Ovary (tissue), 9 donors: Measurements from ENCODE around the gene USP17L27. TPM values are rescaled to one million over a fixed set of nuclear protein-coding genes. Genes with fewer than 3 reads are reported as not detected.
"Not testable (repeated sequence)": the region's sequence is repeated elsewhere in the genome, so short reads cannot be mapped to it uniquely, and the experiment has no call there.

ENCODE experiments used
- DNase-seq, 5 donors: peaks; one replicate each; pipeline ENCODE4 v3.0.0-alpha.2; 2019 to 2020
- H3K27ac ChIP-seq, 2 donors: fragments of 200-600 bp; one replicate each; pipeline versions ENCODE4 v1.5.1 to v1.8.0; 2019 to 2022
- H3K27me3 ChIP-seq: fragments of 200-600 bp; one replicate; pipeline ENCODE4 v1.8.0; 2022
- H3K36me3 ChIP-seq: fragments of 200-600 bp; sonication (generic); one replicate; pipeline ENCODE4 v1.5.1; 2019
- H3K4me1 ChIP-seq: one replicate; pipeline ENCODE4 v1.8.1; 2013; ENCODE audit warnings: mild to moderate bottlenecking, moderate library complexity; ENCODE audit not compliant: insufficient read depth
- H3K4me3 ChIP-seq: fragments of 200-600 bp; sonication (generic); one replicate; pipeline ENCODE4 v1.5.1; 2017
- H3K9me3 ChIP-seq, 2 donors: fragments of 200-600 bp in 1 of 2; sonication (generic) in 1 of 2; one replicate each; pipeline versions ENCODE4 v1.5.1 to v1.8.1; 2013 to 2019; ENCODE audit warnings: mild to moderate bottlenecking in 1 of 2, moderate library complexity in 1 of 2
- CTCF ChIP-seq, 3 donors: fragments of 450-650 bp in 2 of 3; fragments of 200-600 bp in 1 of 3; IDR thresholded peaks; one replicate each; pipeline versions ENCODE4 v1.5.1 to v1.8.0; 2016 to 2022; ENCODE audit warnings: antibody characterized with exemption in 3 of 3, mild to moderate bottlenecking in 1 of 3
- EP300 ChIP-seq: sonication (generic); formaldehyde crosslinking; IDR thresholded peaks from one replicate; pipeline ENCODE4 v1.6.1; 2017; ENCODE audit warnings: antibody characterized with exemption
- POLR2A ChIP-seq: fragments of 450-650 bp; IDR thresholded peaks from one replicate; pipeline ENCODE4 v1.6.1; 2017; ENCODE audit warnings: antibody characterized with exemption, mild to moderate bottlenecking, moderate library complexity
- whole genome bisulfite sequencing, 3 donors: extraction: QIAGEN DNeasy Blood & Tissue Kit in 1 of 3; methylation state at CpG; one replicate each; pipeline versions ENCODE4 v1.1.5 to v1.1.7; 2013 to 2017; 5-methylcytosine and 5-hydroxymethylcytosine counted together
- intact Hi-C, 4 donors: fragments of 100-400 bp; cut with DNase I; formaldehyde crosslinking; loops; one replicate each; pipeline versions ENCODE4 v1.11.0 to v1.15.1; 2022 to 2023
- polyA plus RNA-seq, 2 donors: library from polyadenylated mRNA; stranded (reverse); fragments of 200-250 nt in 1 of 2; fragments of 350-450 nt in 1 of 2; fragmentation: Illumina TruSeq in 1 of 2; extraction: RNeasy Lipid Tissue Mini Kit (QIAGEN cat#74804) in 1 of 2; gene quantifications; one replicate each; pipeline ENCODE4 v1.2.3, GENCODE V29; 2013 to 2014
- total RNA-seq, 7 donors: library from RNA; depleted of rRNA in 2 of 7; stranded (reverse); fragments of >200 nt in 2 of 7; fragmentation: NEBNext Ultra II Directional in 3 of 7; extraction: Animal tissue kit (Norgen Biotek cat#: 25700) in 3 of 7; gene quantifications; one replicate each; pipeline versions ENCODE4 v1.1.0 to v1.2.4, GENCODE V29; 2016 to 2023
- donor health status: DM: no; HTN: no; CAD: no; lungs with moderate emphysema.
- donor health status: DM: no; HTN: no; CAD: no.
- donor health status: Bipolar disorder and iron deficiency.
- donor health status: DM: yes; HTN: yes; CAD: no.
- donor health status: DM: no; HTN: no; CAD: no.
- donor health status: DM: yes; HTN: yes; CAD: no.

USP17L27 gene
- total and polyA plus RNA-seq, 9 donors = not detected

GRCh38 chr4:9384126-9384525 is 40.2 kb downstream of the USP17L27 start:
- Histone ChIP-seq H3K9me3 (no peaks in the 10 kb centered on the region), H3K4me3 (no peak overlapping the region), H3K27me3 (no peaks in the 10 kb centered on the region), H3K36me3 (no peaks in the 10 kb centered on the region), H3K27ac (no peak overlapping the region), H3K4me1 (no peaks in the 10 kb centered on the region)
- no peak for DNase-seq
- intact Hi-C loops = no loop called here
- TF ChIP-seq EP300 = no peak
- no peak for TF ChIP-seq POLR2A
- no peak for TF ChIP-seq CTCF (IDR thresholded peaks at IDR 0.05)
- 71 to 82% (median 76%) methylated on average over 1 of the region's 1 CpG for WGBS, 3 donors

GRCh38 chr4:9389001-9389400 is 45.1 kb downstream of the USP17L27 start:
- WGBS, 3 donors = 43 to 54% (median 47%) methylated on average over 2 of the region's 2 CpGs
- H3K4me1 ChIP-seq, H3K27me3 ChIP-seq, DNase-seq, intact Hi-C loops, H3K27ac ChIP-seq, H3K9me3 ChIP-seq, H3K4me3 ChIP-seq, H3K36me3 ChIP-seq: not testable (repeated sequence)

Other genes starting within 250 kb of the USP17L27 start
- gene FAM90A26, start 173.7 kb upstream of the USP17L27 start, total RNA-seq = not detected
- not detected for gene FAM90A26, start 173.7 kb upstream of the USP17L27 start, polyA plus RNA-seq
- not detected for gene USP17L10, start 133.5 kb upstream of the USP17L27 start, total RNA-seq
- not detected for gene USP17L10, start 133.5 kb upstream of the USP17L27 start, polyA plus RNA-seq
- gene USP17L11, start 128.7 kb upstream of the USP17L27 start, total RNA-seq = under 1 TPM in 2 of 7 donors, not detected in 5; 0.15 TPM
- gene USP17L11, start 128.7 kb upstream of the USP17L27 start, polyA plus RNA-seq = not detected
- not detected for gene USP17L12, start 124.0 kb upstream of the USP17L27 start, total RNA-seq
- not detected for gene USP17L12, start 124.0 kb upstream of the USP17L27 start, polyA plus RNA-seq
- gene USP17L13, start 119.3 kb upstream of the USP17L27 start, total RNA-seq = not detected
- gene USP17L13, start 119.3 kb upstream of the USP17L27 start, polyA plus RNA-seq = not detected
- not detected for gene USP17L15, start 109.8 kb upstream of the USP17L27 start, total RNA-seq
- gene USP17L15, start 109.8 kb upstream of the USP17L27 start, polyA plus RNA-seq = not detected
- gene USP17L17, start 100.3 kb upstream of the USP17L27 start, total RNA-seq = under 1 TPM in 2 of 7 donors, not detected in 5; 0.15 TPM
- not detected for gene USP17L17, start 100.3 kb upstream of the USP17L27 start, polyA plus RNA-seq
- not detected for gene USP17L18, start 95.5 kb upstream of the USP17L27 start, total RNA-seq
- gene USP17L18, start 95.5 kb upstream of the USP17L27 start, polyA plus RNA-seq = not detected
- gene USP17L19, start 90.8 kb upstream of the USP17L27 start, total RNA-seq = not detected
- not detected for gene USP17L19, start 90.8 kb upstream of the USP17L27 start, polyA plus RNA-seq
- not detected for gene USP17L20, start 86.0 kb upstream of the USP17L27 start, total RNA-seq
- gene USP17L20, start 86.0 kb upstream of the USP17L27 start, polyA plus RNA-seq = not detected
- gene USP17L21, start 81.3 kb upstream of the USP17L27 start, total RNA-seq = not detected
- gene USP17L21, start 81.3 kb upstream of the USP17L27 start, polyA plus RNA-seq = not detected
- not detected for gene USP17L22, start 76.5 kb upstream of the USP17L27 start, total RNA-seq
- not detected for gene USP17L22, start 76.5 kb upstream of the USP17L27 start, polyA plus RNA-seq
- gene USP17L24, start 19.0 kb upstream of the USP17L27 start, total RNA-seq = not detected
- gene USP17L24, start 19.0 kb upstream of the USP17L27 start, polyA plus RNA-seq = not detected
- not detected for gene USP17L25, start 14.2 kb upstream of the USP17L27 start, total RNA-seq
- gene USP17L25, start 14.2 kb upstream of the USP17L27 start, polyA plus RNA-seq = not detected
- gene USP17L26, start 9.5 kb upstream of the USP17L27 start, total RNA-seq = not detected
- gene USP17L26, start 9.5 kb upstream of the USP17L27 start, polyA plus RNA-seq = not detected
- gene USP17L5, start 4.7 kb upstream of the USP17L27 start, total RNA-seq = not detected
- gene USP17L5, start 4.7 kb upstream of the USP17L27 start, polyA plus RNA-seq = not detected
- gene USP17L28, start 4.7 kb downstream of the USP17L27 start, total RNA-seq = not detected
- gene USP17L28, start 4.7 kb downstream of the USP17L27 start, polyA plus RNA-seq = not detected
- gene USP17L29, start 9.5 kb downstream of the USP17L27 start, total RNA-seq = not detected
- not detected for gene USP17L29, start 9.5 kb downstream of the USP17L27 start, polyA plus RNA-seq
- gene USP17L30, start 19.0 kb downstream of the USP17L27 start, total RNA-seq = not detected
- not detected for gene USP17L30, start 19.0 kb downstream of the USP17L27 start, polyA plus RNA-seq
- not detected for gene DEFB131A, start 100.3 kb downstream of the USP17L27 start, total RNA-seq
- not detected for gene DEFB131A, start 100.3 kb downstream of the USP17L27 start, polyA plus RNA-seq